Measurements from ENCODE around the gene AUTS2.

DNA sequence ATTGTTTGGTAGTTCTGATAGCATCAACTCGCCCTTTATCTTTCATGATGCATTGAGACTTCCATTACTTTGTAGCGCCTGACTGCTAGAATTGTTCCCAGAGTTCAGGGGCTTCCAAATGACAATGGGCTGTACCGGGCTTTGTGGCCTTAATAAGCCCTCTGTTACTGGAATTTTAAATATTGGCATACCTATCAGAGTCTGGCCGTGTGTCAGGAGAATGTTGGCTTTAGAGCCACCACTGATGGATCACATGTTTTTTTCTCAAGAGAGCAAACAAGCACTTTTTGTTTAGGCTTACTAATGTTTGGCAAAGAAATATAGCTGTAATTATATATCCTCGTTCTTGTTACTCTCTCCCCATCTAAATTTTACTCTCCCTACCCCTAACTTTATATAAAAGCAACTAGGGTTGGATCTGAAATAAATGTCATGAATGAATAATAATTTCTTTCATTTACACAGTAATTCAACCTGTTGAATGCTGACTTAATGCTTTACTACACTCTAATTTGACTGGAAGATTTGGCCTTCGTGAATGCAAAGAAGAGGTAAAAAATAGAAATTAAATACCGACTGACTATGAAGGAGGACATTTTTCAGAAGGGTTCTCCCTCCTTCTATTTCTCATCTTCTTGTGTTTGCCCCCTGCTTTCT lies 396.7 kb downstream of the AUTS2 start:
- TF ChIP-seq, protein P1, sequence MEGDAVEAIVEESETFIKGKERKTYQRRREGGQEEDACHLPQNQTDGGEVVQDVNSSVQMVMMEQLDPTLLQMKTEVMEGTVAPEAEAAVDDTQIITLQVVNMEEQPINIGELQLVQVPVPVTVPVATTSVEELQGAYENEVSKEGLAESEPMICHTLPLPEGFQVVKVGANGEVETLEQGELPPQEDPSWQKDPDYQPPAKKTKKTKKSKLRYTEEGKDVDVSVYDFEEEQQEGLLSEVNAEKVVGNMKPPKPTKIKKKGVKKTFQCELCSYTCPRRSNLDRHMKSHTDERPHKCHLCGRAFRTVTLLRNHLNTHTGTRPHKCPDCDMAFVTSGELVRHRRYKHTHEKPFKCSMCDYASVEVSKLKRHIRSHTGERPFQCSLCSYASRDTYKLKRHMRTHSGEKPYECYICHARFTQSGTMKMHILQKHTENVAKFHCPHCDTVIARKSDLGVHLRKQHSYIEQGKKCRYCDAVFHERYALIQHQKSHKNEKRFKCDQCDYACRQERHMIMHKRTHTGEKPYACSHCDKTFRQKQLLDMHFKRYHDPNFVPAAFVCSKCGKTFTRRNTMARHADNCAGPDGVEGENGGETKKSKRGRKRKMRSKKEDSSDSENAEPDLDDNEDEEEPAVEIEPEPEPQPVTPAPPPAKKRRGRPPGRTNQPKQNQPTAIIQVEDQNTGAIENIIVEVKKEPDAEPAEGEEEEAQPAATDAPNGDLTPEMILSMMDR (IDR thresholded peaks at IDR 0.05) = no peak
- no peak for TF ChIP-seq IRF2 (CRISPR knock-in tag; IDR thresholded peaks at IDR 0.05; ENCODE audit: borderline replicate concordance, low read depth)
- no peak for TF ChIP-seq ELF4 (CRISPR knock-in tag; IDR thresholded peaks at IDR 0.05; ENCODE audit: low read depth)
- TF ChIP-seq ZNF219 (CRISPR knock-in tag; IDR thresholded peaks at IDR 0.05; ENCODE audit: borderline replicate concordance) = no peak
- TF ChIP-seq CREM (CRISPR knock-in tag; IDR thresholded peaks at IDR 0.05) = no peak
- TF ChIP-seq, protein P2, sequence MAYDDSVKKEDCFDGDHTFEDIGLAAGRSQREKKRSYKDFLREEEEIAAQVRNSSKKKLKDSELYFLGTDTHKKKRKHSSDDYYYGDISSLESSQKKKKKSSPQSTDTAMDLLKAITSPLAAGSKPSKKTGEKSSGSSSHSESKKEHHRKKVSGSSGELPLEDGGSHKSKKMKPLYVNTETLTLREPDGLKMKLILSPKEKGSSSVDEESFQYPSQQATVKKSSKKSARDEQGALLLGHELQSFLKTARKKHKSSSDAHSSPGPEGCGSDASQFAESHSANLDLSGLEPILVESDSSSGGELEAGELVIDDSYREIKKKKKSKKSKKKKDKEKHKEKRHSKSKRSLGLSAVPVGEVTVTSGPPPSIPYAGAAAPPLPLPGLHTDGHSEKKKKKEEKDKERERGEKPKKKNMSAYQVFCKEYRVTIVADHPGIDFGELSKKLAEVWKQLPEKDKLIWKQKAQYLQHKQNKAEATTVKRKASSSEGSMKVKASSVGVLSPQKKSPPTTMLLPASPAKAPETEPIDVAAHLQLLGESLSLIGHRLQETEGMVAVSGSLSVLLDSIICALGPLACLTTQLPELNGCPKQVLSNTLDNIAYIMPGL (CRISPR knock-in tag; IDR thresholded peaks at IDR 0.05) = no peak
